Erythroblast (primary cell): ENCODE measurements around the gene GAA.

Experiments
- GATA1 ChIP-seq: IDR thresholded peaks from 2 replicates; pipeline ENCODE4 v1.6.1; 2011; ENCODE audit warnings: low read depth, mild to moderate bottlenecking, control low read depth, low read length, moderate library complexity
- POLR2A ChIP-seq: IDR thresholded peaks from 2 replicates; pipeline ENCODE4 v1.6.1; 2011; ENCODE audit warnings: mild to moderate bottlenecking, low read length

- TF ChIP-seq POLR2A (no peak), GATA1 (no peak)
Measured at GRCh38 chr17:80089762-80090161, 11.6 kb upstream of the GAA start.
